Measurements from ENCODE around the gene JADE3.
A peak's percentile ranks its signal among the peaks of the same experiment; 100 is the strongest.

The JADE3 gene

DNA sequence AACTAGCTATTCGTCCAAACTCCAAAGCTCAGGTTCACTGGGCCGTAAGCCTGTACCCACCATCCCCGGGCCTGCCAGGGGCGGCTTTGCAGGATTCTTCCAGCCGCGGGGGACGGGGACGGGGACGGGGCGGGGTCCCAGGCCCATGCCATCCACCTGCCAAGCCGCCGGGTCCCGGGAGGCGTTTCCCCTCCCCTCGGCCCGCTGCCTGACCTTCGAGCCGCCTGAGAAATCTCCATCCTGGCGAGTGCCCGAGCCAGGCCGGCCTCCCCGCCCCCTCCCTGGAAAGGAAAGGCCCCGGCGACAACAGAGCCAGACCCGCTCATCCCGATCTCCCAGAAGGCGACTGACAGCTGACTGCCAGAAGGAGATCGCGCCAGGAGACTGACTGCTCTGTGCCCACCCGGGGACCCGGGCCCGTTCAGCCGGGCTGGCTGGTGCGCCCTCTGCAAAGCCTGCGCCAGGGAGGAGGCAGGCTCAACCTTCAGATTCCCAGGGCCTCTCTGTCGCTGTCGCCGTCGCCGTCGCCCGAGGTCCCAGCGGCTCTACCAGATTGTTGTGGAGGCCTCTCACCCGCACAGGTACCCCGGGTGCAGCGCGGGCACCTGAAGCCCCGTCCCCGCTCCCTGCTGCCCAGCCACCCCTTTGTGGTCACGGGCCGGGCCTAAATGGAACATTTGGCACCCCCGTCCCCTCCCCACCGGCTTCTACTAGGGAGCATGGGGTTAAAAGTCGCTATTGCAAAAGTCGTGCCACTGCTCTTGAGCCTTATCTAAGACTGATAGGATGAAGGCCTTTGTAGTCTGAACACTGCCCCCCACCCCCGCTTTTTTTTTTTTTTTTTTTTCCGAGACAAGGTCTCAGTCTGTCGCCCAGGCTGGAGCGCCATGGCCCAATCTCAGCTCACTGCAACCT, 166.2 kb downstream of the JADE3 start, which contains the start of gene RGN:
Gene RGN, plus strand, starts transcription at position 315 of the 915 bp plus-strand sequence. CDS start 2,702 bp downstream, outside the sequence.
- H3K9me3 Mint-ChIP-seq, result peaks cover 51% of the 10 kb centered on the region
- TF ChIP-seq, protein P1, sequence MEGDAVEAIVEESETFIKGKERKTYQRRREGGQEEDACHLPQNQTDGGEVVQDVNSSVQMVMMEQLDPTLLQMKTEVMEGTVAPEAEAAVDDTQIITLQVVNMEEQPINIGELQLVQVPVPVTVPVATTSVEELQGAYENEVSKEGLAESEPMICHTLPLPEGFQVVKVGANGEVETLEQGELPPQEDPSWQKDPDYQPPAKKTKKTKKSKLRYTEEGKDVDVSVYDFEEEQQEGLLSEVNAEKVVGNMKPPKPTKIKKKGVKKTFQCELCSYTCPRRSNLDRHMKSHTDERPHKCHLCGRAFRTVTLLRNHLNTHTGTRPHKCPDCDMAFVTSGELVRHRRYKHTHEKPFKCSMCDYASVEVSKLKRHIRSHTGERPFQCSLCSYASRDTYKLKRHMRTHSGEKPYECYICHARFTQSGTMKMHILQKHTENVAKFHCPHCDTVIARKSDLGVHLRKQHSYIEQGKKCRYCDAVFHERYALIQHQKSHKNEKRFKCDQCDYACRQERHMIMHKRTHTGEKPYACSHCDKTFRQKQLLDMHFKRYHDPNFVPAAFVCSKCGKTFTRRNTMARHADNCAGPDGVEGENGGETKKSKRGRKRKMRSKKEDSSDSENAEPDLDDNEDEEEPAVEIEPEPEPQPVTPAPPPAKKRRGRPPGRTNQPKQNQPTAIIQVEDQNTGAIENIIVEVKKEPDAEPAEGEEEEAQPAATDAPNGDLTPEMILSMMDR (IDR thresholded peaks at IDR 0.05), result no peak
- H3K36me3 Mint-ChIP-seq (ENCODE audit: low read depth), result peaks cover 1% of the 10 kb centered on the region
- H3K4me1 Mint-ChIP-seq, result peaks cover 13% of the 10 kb centered on the region
- peak; percentile 6 for DNase-seq
- no peak within 1 kb of the TSS for H3K4me3 Mint-ChIP-seq
- peaks cover 12% of the 10 kb centered on the region for H3K27me3 Mint-ChIP-seq (ENCODE audit: low read depth, poor library complexity)
- no peak within 1 kb of the TSS for H3K27ac Mint-ChIP-seq

GRCh38 chrX:47080215-47080914, 168.1 kb downstream of the JADE3 start:
- Mint-ChIP-seq H3K9me3 (peaks cover 52% of the 10 kb centered on the region), H3K27me3 (ENCODE audit: low read depth, poor library complexity) (peaks cover 9% of the 10 kb centered on the region), H3K4me1 (peaks cover 13% of the 10 kb centered on the region), H3K27ac (peak overlapping the region; percentile 20), H3K36me3 (ENCODE audit: low read depth) (no peaks in the 10 kb centered on the region), H3K4me3 (no peak overlapping the region)
- DNase-seq, result no peak
- TF ChIP-seq, protein P1 (IDR thresholded peaks at IDR 0.05), result no peak

GRCh38 chrX:47080915-47081236, 168.7 kb downstream of the JADE3 start:
- TF ChIP-seq, protein P1 (IDR thresholded peaks at IDR 0.05), result no peak
- DNase-seq, result no peak
- H3K9me3 Mint-ChIP-seq, result peaks cover 57% of the 10 kb centered on the region
- H3K4me1 Mint-ChIP-seq, result peaks cover 13% of the 10 kb centered on the region
- no peaks in the 10 kb centered on the region for H3K36me3 Mint-ChIP-seq (ENCODE audit: low read depth)
- peaks cover 9% of the 10 kb centered on the region for H3K27me3 Mint-ChIP-seq (ENCODE audit: low read depth, poor library complexity)
- H3K4me3 Mint-ChIP-seq, result no peak overlapping the region
- H3K27ac Mint-ChIP-seq, result peak overlapping the region; percentile 20

- H3K27me3 Mint-ChIP-seq (ENCODE audit: low read depth, poor library complexity), result peaks cover 6% of the 10 kb centered on the region
- no peaks in the 10 kb centered on the region for H3K36me3 Mint-ChIP-seq (ENCODE audit: low read depth)
- no peak for DNase-seq
Observed at GRCh38 chrX:47091149-47091775, 179.0 kb downstream of the JADE3 start.

DNA sequence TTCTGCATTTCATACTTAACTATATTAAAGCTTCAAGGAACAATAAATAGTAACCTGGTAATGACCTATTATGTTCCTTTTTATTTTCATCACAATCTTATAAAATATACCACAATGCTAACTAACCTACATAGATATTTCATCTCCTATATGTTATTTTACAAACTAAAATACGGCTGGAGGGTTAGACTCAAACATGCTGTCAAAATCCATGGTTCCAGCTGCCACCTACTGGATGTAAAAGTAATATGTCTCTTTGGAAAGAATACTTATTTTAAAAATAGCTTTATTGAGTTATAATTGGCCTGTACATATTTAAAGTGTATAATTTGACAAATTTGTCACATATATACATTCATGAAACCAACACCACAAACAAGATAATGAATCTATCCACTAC, 181.0 kb downstream of the JADE3 start:
- DNase-seq, result no peak
- H3K27me3 Mint-ChIP-seq (ENCODE audit: low read depth, poor library complexity), result peaks cover 6% of the 10 kb centered on the region
- TF ChIP-seq, protein P1 (IDR thresholded peaks at IDR 0.05), result peak; percentile 31
- no peak overlapping the region for H3K4me3 Mint-ChIP-seq
- H3K36me3 Mint-ChIP-seq (ENCODE audit: low read depth), result no peaks in the 10 kb centered on the region
- H3K27ac Mint-ChIP-seq, result no peak overlapping the region
- H3K9me3 Mint-ChIP-seq, result peaks cover 31% of the 10 kb centered on the region
- no peaks in the 10 kb centered on the region for H3K4me1 Mint-ChIP-seq

More at GRCh38 chrX:47091149-47091775, 179.0 kb downstream of the JADE3 start:
- Mint-ChIP-seq H3K4me1 (no peaks in the 10 kb centered on the region), H3K9me3 (peaks cover 28% of the 10 kb centered on the region), H3K4me3 (no peak overlapping the region), H3K27ac (no peak overlapping the region)
- TF ChIP-seq, protein P1 (IDR thresholded peaks at IDR 0.05), result no peak
